H1 (cell line): Measurements from ENCODE around the gene UCP2. TPM values are rescaled to one million over a fixed set of nuclear protein-coding genes. Genes with fewer than 3 reads are reported as not detected.

Source experiments
- CTCF ChIA-PET: fragments of 300-600 bp; sonication (Branson Sonifier 250); formaldehyde crosslinking; loops from one replicate; lab custom pipeline; 2021; ENCODE audit not compliant: partially characterized antibody; lab: Charles Lee
- POLR2A ChIA-PET: fragments of 300-600 bp; sonication (Branson Sonifier 250); formaldehyde crosslinking; loops from one replicate; lab custom pipeline; 2021; ENCODE audit warnings: inconsistent platforms; ENCODE audit not compliant: partially characterized antibody; lab: Charles Lee
- DNase-seq, 2 experiments: peaks; one replicate each; pipeline versions ENCODE4 v3.0.0 to v3.0.0-alpha.2; 2010 to 2022; ENCODE audit warnings: low spot score in 2 of 2, low read depth in 1 of 2, mixed read lengths in 1 of 2
- FAIRE-seq: peaks from 2 replicates; lab custom pipeline; 2011; peaks lifted over from hg19 to GRCh38; lab: Jason Lieb, UNC
- H2AFZ ChIP-seq: 2 replicates; pipeline ENCODE4 v1.8.1; 2012; ENCODE audit warnings: low read length, inconsistent platforms
- H2AK5ac ChIP-seq: 2 replicates; pipeline ENCODE4 v1.6.1; 2013; ENCODE audit warnings: low read depth, low read length
- H2BK120ac ChIP-seq: replicated peaks from 2 replicates; pipeline ENCODE3; 2013; ENCODE audit warnings: low read depth, low read length, inconsistent platforms
- H2BK12ac ChIP-seq: 2 replicates; pipeline ENCODE4 v1.6.1; 2013; ENCODE audit warnings: low read depth, low read length
- H2BK15ac ChIP-seq: 2 replicates; pipeline ENCODE4 v1.6.1; 2013; ENCODE audit warnings: low read length
- H2BK20ac ChIP-seq: 2 replicates; pipeline ENCODE4 v1.6.1; 2013; ENCODE audit warnings: low read length
- H2BK5ac ChIP-seq: 2 replicates; pipeline ENCODE4 v1.6.1; 2013; ENCODE audit warnings: low read depth, low read length
- H3K14ac ChIP-seq: 2 replicates; pipeline ENCODE4 v1.6.1; 2013; ENCODE audit warnings: inconsistent platforms; ENCODE audit not compliant: insufficient read length
- H3K18ac ChIP-seq: 2 replicates; pipeline ENCODE4 v1.6.1; 2013; ENCODE audit warnings: low read length; ENCODE audit errors: extremely low read depth
- H3K23ac ChIP-seq: 2 replicates; pipeline ENCODE4 v1.6.1; 2013; ENCODE audit warnings: inconsistent platforms; ENCODE audit not compliant: insufficient read length
- H3K23me2 ChIP-seq: 2 replicates; pipeline ENCODE4 v1.6.1; 2013; ENCODE audit warnings: low read depth, low read length
- H3K27ac ChIP-seq: 2 replicates; pipeline ENCODE4 v1.6.1; 2011; ENCODE audit warnings: low read depth, low read length, inconsistent platforms
- H3K27me3 ChIP-seq, 4 experiments: replicated peaks in 1 of 4; 1 replicate in 1 of 4; 2 replicates in 3 of 4; pipeline versions ENCODE4 v1.6.1 to v1.8.1; 2011 to 2013; ENCODE audit warnings: low read length in 3 of 4, mild to moderate bottlenecking in 3 of 4, inconsistent platforms in 2 of 4, mixed read lengths in 2 of 4, moderate library complexity in 1 of 4; ENCODE audit not compliant: control insufficient read depth in 3 of 4, insufficient read depth in 3 of 4; ENCODE audit errors: extremely low read depth in 1 of 4
- H3K36me3 ChIP-seq, 4 experiments: 2 replicates each; pipeline versions ENCODE4 v1.6.1 to v1.8.1; 2011 to 2013; ENCODE audit warnings: mild to moderate bottlenecking in 4 of 4, low read length in 3 of 4, moderate library complexity in 2 of 4, control low read depth in 1 of 4, inconsistent platforms in 1 of 4; ENCODE audit not compliant: insufficient read depth in 4 of 4, control insufficient read depth in 2 of 4
- H3K4ac ChIP-seq: replicated peaks from 2 replicates; pipeline ENCODE3; 2013; ENCODE audit warnings: low read length, low read depth, mixed read lengths, inconsistent platforms; ENCODE audit not compliant: insufficient read length
- H3K4me1 ChIP-seq, 4 experiments: replicated peaks in 1 of 4; 1 replicate in 1 of 4; 2 replicates in 3 of 4; pipeline versions ENCODE4 v1.6.1 to v1.8.1; 2011 to 2013; ENCODE audit warnings: low read length in 3 of 4, inconsistent platforms in 2 of 4, mixed read lengths in 1 of 4; ENCODE audit not compliant: insufficient read depth in 4 of 4, control insufficient read depth in 3 of 4
- H3K4me2 ChIP-seq, 2 experiments: 2 replicates each; pipeline versions ENCODE4 v1.6.1 to v1.8.1; 2011 to 2013; ENCODE audit warnings: low read depth in 2 of 2, low read length in 2 of 2, control low read depth in 1 of 2, inconsistent platforms in 1 of 2, mild to moderate bottlenecking in 1 of 2; ENCODE audit not compliant: insufficient read depth in 1 of 2
- H3K4me3 ChIP-seq, 4 experiments: fragments of 200-600, 300-600 bp in 1 of 4; sonication (generic), shearing (Covaris generic), sonication (Bioruptor Twin) in 1 of 4; 2 replicates each; pipeline versions ENCODE4 v1.5.1 to v1.8.1; 2011 to 2016; ENCODE audit warnings: low read length in 4 of 4, low read depth in 3 of 4, control low read depth in 2 of 4, inconsistent platforms in 2 of 4, mild to moderate bottlenecking in 2 of 4, mixed read lengths in 1 of 4, moderate library complexity in 1 of 4; ENCODE audit not compliant: insufficient read depth in 2 of 4; ENCODE audit errors: extremely low read depth in 1 of 4
- H3K56ac ChIP-seq: replicated peaks from 2 replicates; pipeline ENCODE3; 2013; ENCODE audit warnings: low read depth, mild to moderate bottlenecking, mixed read lengths, low read length, inconsistent platforms; ENCODE audit not compliant: insufficient read length
- H3K79me1 ChIP-seq: 2 replicates; pipeline ENCODE4 v1.6.1; 2013; ENCODE audit warnings: low read depth, low read length, control low read depth
- H3K79me2 ChIP-seq, 2 experiments: 2 replicates each; pipeline versions ENCODE4 v1.6.1 to v1.8.1; 2012 to 2013; ENCODE audit warnings: low read length in 2 of 2, mild to moderate bottlenecking in 2 of 2, inconsistent platforms in 1 of 2; ENCODE audit not compliant: insufficient read depth in 2 of 2, control insufficient read depth in 1 of 2
- H3K9ac ChIP-seq, 4 experiments: replicated peaks in 1 of 4; 1 replicate in 1 of 4; 2 replicates in 3 of 4; pipeline versions ENCODE4 v1.6.1 to v1.8.1; 2011 to 2013; ENCODE audit warnings: low read depth in 3 of 4, low read length in 3 of 4, control low read depth in 2 of 4, mild to moderate bottlenecking in 2 of 4, moderate library complexity in 2 of 4, inconsistent platforms in 1 of 4; ENCODE audit errors: extremely low read depth in 1 of 4
- H3K9me3 ChIP-seq, 2 experiments: 2 replicates each; pipeline versions ENCODE4 v1.6.1 to v1.8.1; 2012 to 2013; ENCODE audit warnings: mild to moderate bottlenecking in 2 of 2, moderate library complexity in 2 of 2, control low read depth in 1 of 2, inconsistent platforms in 1 of 2, low read depth in 1 of 2, low read length in 1 of 2, mixed read lengths in 1 of 2; ENCODE audit not compliant: insufficient read depth in 2 of 2
- H4K20me1 ChIP-seq, 2 experiments: replicated peaks in 1 of 2; 2 replicates each; pipeline versions ENCODE3 to v1.8.1; 2011 to 2013; ENCODE audit warnings: inconsistent platforms in 2 of 2, low read length in 2 of 2, mild to moderate bottlenecking in 1 of 2; ENCODE audit not compliant: insufficient read depth in 2 of 2, control insufficient read depth in 1 of 2
- H4K5ac ChIP-seq: 2 replicates; pipeline ENCODE4 v1.6.1; 2013; ENCODE audit warnings: low read length, low read depth, mixed read lengths, inconsistent platforms; ENCODE audit not compliant: insufficient read length
- H4K8ac ChIP-seq: 2 replicates; pipeline ENCODE4 v1.8.0; 2013; ENCODE audit warnings: mild to moderate bottlenecking, moderate library complexity, low read length, inconsistent platforms; ENCODE audit not compliant: insufficient read depth; ENCODE audit errors: extremely low read depth
- H4K91ac ChIP-seq: replicated peaks from 2 replicates; pipeline ENCODE3; 2013; ENCODE audit warnings: low read length, mixed read lengths, inconsistent platforms; ENCODE audit not compliant: insufficient read length
- BACH1 ChIP-seq: IDR thresholded peaks from 2 replicates; pipeline ENCODE4 v1.6.1; 2012; ENCODE audit warnings: low read length, improper control_type of control experiment
- CTBP2 ChIP-seq: IDR thresholded peaks from 2 replicates; pipeline ENCODE4 v1.7.0; 2011; ENCODE audit warnings: borderline replicate concordance, mild to moderate bottlenecking, moderate library complexity, mixed read lengths, low read length; ENCODE audit not compliant: insufficient read depth, insufficient read length
- EP300 ChIP-seq, 2 experiments: IDR thresholded peaks; 1 replicate in 1 of 2; 2 replicates in 1 of 2; pipeline ENCODE4 v1.6.1; 2011 to 2012; ENCODE audit warnings: low read depth in 2 of 2, low read length in 2 of 2, mild to moderate bottlenecking in 2 of 2, borderline replicate concordance in 1 of 2, inconsistent platforms in 1 of 2, moderate library complexity in 1 of 2
- HDAC2 ChIP-seq, 2 experiments: fragments of 300-600 bp in 1 of 2; sonication (generic) in 1 of 2; IDR thresholded peaks; 2 replicates each; pipeline ENCODE4 v1.6.1; 2011 to 2012; ENCODE audit warnings: low read depth in 2 of 2, low read length in 2 of 2, mild to moderate bottlenecking in 2 of 2, moderate library complexity in 2 of 2, borderline replicate concordance in 1 of 2, inconsistent platforms in 1 of 2
- KDM4A ChIP-seq: IDR thresholded peaks from one replicate; pipeline ENCODE4 v1.7.1; 2012; ENCODE audit warnings: low read depth, mild to moderate bottlenecking, moderate library complexity, low read length, inconsistent platforms; ENCODE audit not compliant: severe bottlenecking
- SIRT6 ChIP-seq: IDR thresholded peaks from one replicate; pipeline ENCODE4 v1.7.1; 2012; ENCODE audit warnings: low read length, inconsistent platforms
- SIX5 ChIP-seq: IDR thresholded peaks from 2 replicates; pipeline ENCODE4 v1.6.1; 2011; ENCODE audit warnings: mild to moderate bottlenecking, low read depth, low read length
- TAF1 ChIP-seq: IDR thresholded peaks from 2 replicates; pipeline ENCODE4 v1.6.1; 2011; ENCODE audit warnings: mild to moderate bottlenecking, low read depth, low read length
- ZNF274 ChIP-seq: IDR thresholded peaks from 2 replicates; pipeline ENCODE4 v1.7.0; 2012; ENCODE audit warnings: low read length, borderline replicate concordance; ENCODE audit errors: extremely low read depth
- WGBS, 2 experiments: shearing (Covaris generic) in 1 of 2; methylation state at CpG; one replicate each; pipeline versions ENCODE4 v1.1.6 to v1.1.7; 2013 to 2015; ENCODE audit warnings: low lambda C conversion rate in 2 of 2, mixed read lengths in 2 of 2, inconsistent platforms in 1 of 2, low coverage in 1 of 2, missing lambda C conversion rate in 1 of 2; ENCODE audit not compliant: insufficient replicate concordance in 2 of 2, insufficient coverage in 1 of 2, insufficient read length in 1 of 2; ENCODE audit errors: extremely low coverage in 1 of 2, missing lambda C conversion rate in 1 of 2; 5-methylcytosine and 5-hydroxymethylcytosine counted together
- polyA plus RNA-seq, 7 experiments: library from polyadenylated mRNA; depleted of rRNA in 3 of 7; stranded (reverse) in 5 of 7; unstranded in 2 of 7; fragments of >200 nt in 5 of 7; fragments of 200-250 nt in 2 of 7; gene quantifications; 1 replicate in 5 of 7; 2 replicates in 1 of 7; 4 replicates in 1 of 7; pipeline versions ENCODE4 v1.2.1 to v1.2.3, GENCODE V29; 2011 to 2013; ENCODE audit warnings: missing spikeins in 2 of 7, mixed read lengths in 2 of 7
- total RNA-seq: library from RNA; stranded (reverse); fragmentation: NEBNext Ultra II Directional; extraction: Animal tissue kit (Norgen Biotek cat#: 25700); gene quantifications from 2 replicates; pipeline ENCODE4 v1.2.1, GENCODE V29; 2021
- TF ChIP-seq, protein P1 (sequence below): IDR thresholded peaks from 2 replicates; pipeline ENCODE4 v1.6.1; 2011; ENCODE audit warnings: low read length, improper control_type of control experiment
- TF ChIP-seq, protein P2 (sequence below): IDR thresholded peaks from 2 replicates; pipeline ENCODE4 v1.6.1; 2012; ENCODE audit warnings: inconsistent platforms

The UCP2 gene
- total and polyA plus RNA-seq, 2 of the 8 experiments (the other 6 are each of a cell fraction or from before 2014, with no cell fraction given): 46.2 to 55.2 TPM

GRCh38 chr11:74009675-74010305 lies 27.1 kb upstream of the UCP2 start:
- Histone ChIP-seq H4K91ac (no peak overlapping the region), H3K56ac (no peak overlapping the region), H2AK5ac (no peak overlapping the region), H3K18ac (no peak overlapping the region), H3K27me3 (no peaks in the 10 kb centered on the region), H3K14ac (no peak overlapping the region), H3K23ac (no peak overlapping the region), H3K4me1 (no peaks in the 10 kb centered on the region), H3K4me3 (no peak overlapping the region), H2BK20ac (no peak overlapping the region), H3K79me2 (no peaks in the 10 kb centered on the region), H3K4ac (no peak overlapping the region), H3K9me3 (no peaks in the 10 kb centered on the region), H3K79me1 (no peaks in the 10 kb centered on the region; the same call in 1 of the 2 replicates), H2BK5ac (no peak overlapping the region), H4K8ac (no peak overlapping the region), H2AFZ (no peak overlapping the region), H2BK120ac (no peak overlapping the region), H3K36me3 (no peaks in the 10 kb centered on the region), H4K5ac (no peak overlapping the region), H4K20me1 (peaks cover 0 to 3% of the 10 kb centered on the region in 2 experiments), H3K9ac (no peak overlapping the region), H3K27ac (no peak overlapping the region), H2BK15ac (no peak overlapping the region), H2BK12ac (no peak overlapping the region), H3K4me2 (no peak overlapping the region), H3K23me2 (no peaks in the 10 kb centered on the region)
- ChIA-PET CTCF (no interaction called here), POLR2A (interaction anchor here (2.6 kb wide), 1 partner anchor 9 kb away, joined by 7 read pairs; no protein-coding TSS in a partner anchor)
- DNase-seq (no peak), FAIRE-seq (no peak)
- WGBS, 2 experiments: 84% methylated on average over 5 of the region's 5 CpGs; no CpG with 5 or more reads in 1 of the 2 experiments
- TF ChIP-seq ZNF274 (no peak), CTBP2 (no peak), BACH1 (no peak), KDM4A (no peak), SIX5 (no peak), EP300 (IDR thresholded peaks at IDR 0.05; ENCODE audit: borderline replicate concordance in 1 of 2, low read depth in 2 of 2, low read length in 2 of 2) (no peak), SIRT6 (no peak), TAF1 (no peak), HDAC2 (IDR thresholded peaks at IDR 0.05; ENCODE audit: borderline replicate concordance in 1 of 2, low read depth in 2 of 2, low read length in 2 of 2) (no peak)
- TF ChIP-seq, protein P1, sequence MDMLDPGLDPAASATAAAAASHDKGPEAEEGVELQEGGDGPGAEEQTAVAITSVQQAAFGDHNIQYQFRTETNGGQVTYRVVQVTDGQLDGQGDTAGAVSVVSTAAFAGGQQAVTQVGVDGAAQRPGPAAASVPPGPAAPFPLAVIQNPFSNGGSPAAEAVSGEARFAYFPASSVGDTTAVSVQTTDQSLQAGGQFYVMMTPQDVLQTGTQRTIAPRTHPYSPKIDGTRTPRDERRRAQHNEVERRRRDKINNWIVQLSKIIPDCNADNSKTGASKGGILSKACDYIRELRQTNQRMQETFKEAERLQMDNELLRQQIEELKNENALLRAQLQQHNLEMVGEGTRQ: no peak
- TF ChIP-seq, protein P2, sequence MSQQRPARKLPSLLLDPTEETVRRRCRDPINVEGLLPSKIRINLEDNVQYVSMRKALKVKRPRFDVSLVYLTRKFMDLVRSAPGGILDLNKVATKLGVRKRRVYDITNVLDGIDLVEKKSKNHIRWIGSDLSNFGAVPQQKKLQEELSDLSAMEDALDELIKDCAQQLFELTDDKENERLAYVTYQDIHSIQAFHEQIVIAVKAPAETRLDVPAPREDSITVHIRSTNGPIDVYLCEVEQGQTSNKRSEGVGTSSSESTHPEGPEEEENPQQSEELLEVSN: no peak
